Parathyroid adenoma (tissue), 2 donors: ENCODE data around the gene ATE1.
A peak's percentile ranks its signal among the peaks of the same experiment; 100 is the strongest.

Source experiments
- H2AFZ ChIP-seq: fragments of 300-600 bp; sonication (generic); one replicate; pipeline ENCODE4 v1.7.0; 2017; ENCODE audit warnings: antibody characterized with exemption, mild to moderate bottlenecking
- H3K27ac ChIP-seq: fragments of 300-600 bp; sonication (generic); one replicate; pipeline ENCODE4 v1.7.0; 2017
- H3K27me3 ChIP-seq: fragments of 300-600 bp; sonication (generic); one replicate; pipeline ENCODE4 v1.7.0; 2017; ENCODE audit warnings: low read length; ENCODE audit not compliant: control insufficient read depth, insufficient read depth
- H3K36me3 ChIP-seq: fragments of 300-600 bp; sonication (generic); one replicate; pipeline ENCODE4 v1.7.0; 2017; ENCODE audit warnings: low read length; ENCODE audit not compliant: control insufficient read depth, insufficient read depth
- H3K4me1 ChIP-seq: fragments of 300-600 bp; sonication (generic); one replicate; pipeline ENCODE4 v1.7.0; 2017; ENCODE audit warnings: control low read depth
- H3K4me2 ChIP-seq: fragments of 300-600 bp; sonication (generic); one replicate; pipeline ENCODE4 v1.7.0; 2017; ENCODE audit warnings: low read length
- H3K4me3 ChIP-seq: fragments of 300-600 bp; sonication (generic); one replicate; pipeline ENCODE4 v1.7.0; 2017; ENCODE audit warnings: low read depth, low read length
- H3K79me2 ChIP-seq: fragments of 300-600 bp; sonication (generic); one replicate; pipeline ENCODE4 v1.7.0; 2017; ENCODE audit warnings: control low read depth
- H3K9ac ChIP-seq: fragments of 300-600 bp; sonication (generic); one replicate; pipeline ENCODE4 v1.7.0; 2017; ENCODE audit warnings: mild to moderate bottlenecking
- H3K9me3 ChIP-seq: fragments of 300-600 bp; sonication (generic); one replicate; pipeline ENCODE4 v1.7.0; 2017; ENCODE audit warnings: low read length; ENCODE audit not compliant: control insufficient read depth
- CTCF ChIP-seq: fragments of 300-600 bp; sonication (generic); IDR thresholded peaks from one replicate; pipeline ENCODE4 v1.7.0; 2017; ENCODE audit warnings: antibody characterized with exemption, mild to moderate bottlenecking
- donor health status: primary hyperparathyroidism.

The ATE1 gene

GRCh38 chr10:121690970-121691369 lies 236.9 kb downstream of the ATE1 start:
- Histone ChIP-seq H3K36me3 (no peaks in the 10 kb centered on the region), H3K4me3 (no peak overlapping the region), H2AFZ (peak overlapping the region; percentile 20), H3K27me3 (no peaks in the 10 kb centered on the region), H3K79me2 (no peaks in the 10 kb centered on the region), H3K9ac (no peak overlapping the region), H3K4me2 (peak overlapping the region; percentile 2), H3K27ac (peak overlapping the region; percentile 73), H3K9me3 (no peaks in the 10 kb centered on the region), H3K4me1 (peaks cover 24% of the 10 kb centered on the region)
- no peak for TF ChIP-seq CTCF
